H9 (cell line): Measurements from ENCODE around the gene TMC6. TPM values are rescaled to one million over a fixed set of nuclear protein-coding genes. Genes with fewer than 3 reads are reported as not detected.

Experiments
- DNase-seq: peaks from one replicate; pipeline ENCODE4 v3.0.0-alpha.2; 2017
- H2AFZ ChIP-seq: one replicate; pipeline ENCODE4 v1.6.1; 2013; ENCODE audit warnings: mild to moderate bottlenecking, low read length, control low read depth, moderate library complexity
- H2AK5ac ChIP-seq: 2 replicates; pipeline ENCODE4 v1.6.1; 2013; ENCODE audit warnings: low read length, control low read depth, mixed read lengths; ENCODE audit not compliant: insufficient read length
- H2BK120ac ChIP-seq: one replicate; pipeline ENCODE4 v1.6.1; 2013; ENCODE audit warnings: low read depth, mild to moderate bottlenecking, low read length, control low read depth, inconsistent platforms; ENCODE audit not compliant: poor library complexity, severe bottlenecking
- H2BK12ac ChIP-seq: 2 replicates; pipeline ENCODE4 v1.6.1; 2013; ENCODE audit warnings: low read length, control low read depth, mixed read lengths, low read depth; ENCODE audit not compliant: insufficient read length
- H2BK15ac ChIP-seq: 2 replicates; pipeline ENCODE4 v1.6.1; 2013; ENCODE audit warnings: low read depth, low read length, control low read depth
- H2BK20ac ChIP-seq: one replicate; pipeline ENCODE4 v1.6.1; 2013; ENCODE audit warnings: low read depth, mild to moderate bottlenecking, low read length, control low read depth, inconsistent platforms; ENCODE audit not compliant: poor library complexity, severe bottlenecking
- H2BK5ac ChIP-seq: 2 replicates; pipeline ENCODE4 v1.6.1; 2013; ENCODE audit warnings: low read length, control low read depth, mixed read lengths; ENCODE audit not compliant: insufficient read length
- H3K14ac ChIP-seq: 2 replicates; pipeline ENCODE4 v1.6.1; 2013; ENCODE audit warnings: low read length, control low read depth; ENCODE audit not compliant: insufficient read depth
- H3K18ac ChIP-seq: 2 replicates; pipeline ENCODE4 v1.6.1; 2013; ENCODE audit warnings: low read depth, mild to moderate bottlenecking, mixed read lengths, low read length, control low read depth; ENCODE audit not compliant: insufficient read length
- H3K23ac ChIP-seq: 2 replicates; pipeline ENCODE4 v1.6.1; 2013; ENCODE audit warnings: low read length, control low read depth, mixed read lengths, low read depth; ENCODE audit not compliant: insufficient read length
- H3K23me2 ChIP-seq: 2 replicates; pipeline ENCODE4 v1.6.1; 2013; ENCODE audit warnings: low read depth, mild to moderate bottlenecking, mixed read lengths, low read length, control low read depth; ENCODE audit not compliant: insufficient read length, poor library complexity, severe bottlenecking
- H3K27ac ChIP-seq: 2 replicates; pipeline ENCODE4 v1.5.1; 2013; ENCODE audit warnings: low read length, control low read depth, mixed read lengths, low read depth; ENCODE audit not compliant: insufficient read length
- H3K27me3 ChIP-seq: 2 replicates; pipeline ENCODE4 v1.6.1; 2013; ENCODE audit warnings: low read length, control low read depth, inconsistent platforms; ENCODE audit not compliant: insufficient read depth
- H3K4ac ChIP-seq: 2 replicates; pipeline ENCODE4 v1.6.1; 2013; ENCODE audit warnings: low read depth, mild to moderate bottlenecking, control low read depth, inconsistent platforms, low read length, moderate library complexity
- H3K4me1 ChIP-seq: 2 replicates; pipeline ENCODE4 v1.6.1; 2013; ENCODE audit warnings: low read length, control low read depth, inconsistent platforms; ENCODE audit not compliant: insufficient read depth
- H3K4me2 ChIP-seq: 2 replicates; pipeline ENCODE4 v1.6.1; 2013; ENCODE audit warnings: low read length, control low read depth, mixed read lengths; ENCODE audit not compliant: insufficient read length, insufficient read depth
- H3K56ac ChIP-seq: 2 replicates; pipeline ENCODE4 v1.6.1; 2013; ENCODE audit warnings: low read depth, mild to moderate bottlenecking, mixed read lengths, low read length, control low read depth; ENCODE audit not compliant: insufficient read length
- H3K79me1 ChIP-seq: 2 replicates; pipeline ENCODE4 v1.6.1; 2013; ENCODE audit warnings: low read depth, mild to moderate bottlenecking, moderate library complexity, low read length, control low read depth, inconsistent platforms; ENCODE audit not compliant: insufficient read depth, poor library complexity, severe bottlenecking
- H3K79me2 ChIP-seq: 2 replicates; pipeline ENCODE4 v1.6.1; 2013; ENCODE audit warnings: low read length, control low read depth, inconsistent platforms; ENCODE audit not compliant: insufficient read depth
- H3K9ac ChIP-seq: 2 replicates; pipeline ENCODE4 v1.6.1; 2013; ENCODE audit warnings: low read length, control low read depth, mixed read lengths; ENCODE audit not compliant: insufficient read length; ENCODE audit errors: extremely low read depth
- H3K9me3 ChIP-seq: one replicate; pipeline ENCODE4 v1.6.1; 2013; ENCODE audit warnings: low read depth, low read length, inconsistent platforms; ENCODE audit not compliant: control insufficient read depth
- H3T11ph ChIP-seq: one replicate; pipeline ENCODE4 v1.6.1; 2013; ENCODE audit warnings: mild to moderate bottlenecking, low read length, control low read depth, inconsistent platforms
- H4K20me1 ChIP-seq: one replicate; pipeline ENCODE4 v1.6.1; 2013; ENCODE audit not compliant: control insufficient read depth, insufficient read length, insufficient read depth
- H4K5ac ChIP-seq: 2 replicates; pipeline ENCODE4 v1.6.1; 2013; ENCODE audit warnings: low read depth, mild to moderate bottlenecking, mixed read lengths, low read length, control low read depth; ENCODE audit not compliant: insufficient read length
- H4K8ac ChIP-seq: replicated peaks from 2 replicates; pipeline ENCODE4 v1.6.1; 2013; ENCODE audit warnings: low read length, control low read depth, mixed read lengths, low read depth; ENCODE audit not compliant: insufficient read length
- H4K91ac ChIP-seq: 2 replicates; pipeline ENCODE4 v1.6.1; 2013; ENCODE audit warnings: low read depth, mild to moderate bottlenecking, moderate library complexity, mixed read lengths, low read length, control low read depth; ENCODE audit not compliant: insufficient read length
- H3K27ac Mint-ChIP-seq, 3 experiments: 2 replicates in 2 of 3; 3 replicates in 1 of 3; pipeline ENCODE4 v1.8.0; 2020 to 2021; ENCODE audit warnings: mixed read lengths in 3 of 3, mild to moderate bottlenecking in 1 of 3, moderate library complexity in 1 of 3
- H3K27me3 Mint-ChIP-seq: 2 replicates; pipeline ENCODE4 v1.8.0; 2021; ENCODE audit warnings: low read depth, mild to moderate bottlenecking, moderate library complexity, mixed read lengths
- H3K36me3 Mint-ChIP-seq, 3 experiments: 2 replicates in 2 of 3; 3 replicates in 1 of 3; pipeline ENCODE4 v1.8.0; 2020 to 2021; ENCODE audit warnings: low read depth in 3 of 3, mixed read lengths in 3 of 3; ENCODE audit not compliant: insufficient read depth in 1 of 3
- H3K4me1 Mint-ChIP-seq, 2 experiments: 2 replicates each; pipeline ENCODE4 v1.8.0; 2020; ENCODE audit warnings: mixed read lengths in 2 of 2
- H3K4me3 Mint-ChIP-seq, 2 experiments: 2 replicates in 1 of 2; 3 replicates in 1 of 2; pipeline ENCODE4 v1.8.0; 2020 to 2021; ENCODE audit warnings: mild to moderate bottlenecking in 2 of 2, mixed read lengths in 2 of 2, moderate library complexity in 1 of 2
- H3K9me3 Mint-ChIP-seq, 2 experiments: 2 replicates in 1 of 2; 3 replicates in 1 of 2; pipeline ENCODE4 v1.8.0; 2020; ENCODE audit warnings: mild to moderate bottlenecking in 2 of 2, mixed read lengths in 2 of 2, moderate library complexity in 1 of 2
- CTCF ChIP-seq: fragments of 200-600 bp; sonication (generic); conservative IDR thresholded peaks from 3 replicates; pipeline ENCODE4 v1.8.0; 2021; ENCODE audit warnings: antibody characterized with exemption, mild to moderate bottlenecking
- WGBS: extraction: QIAGEN DNeasy Blood & Tissue Kit; methylation state at CpG from one replicate; pipeline ENCODE4 v1.1.7; 2013; ENCODE audit warnings: missing lambda C conversion rate, low lambda C conversion rate, mixed read lengths; ENCODE audit not compliant: insufficient read length; ENCODE audit errors: extremely low coverage; 5-methylcytosine and 5-hydroxymethylcytosine counted together
- total RNA-seq: library from RNA; stranded (reverse); gene quantifications from 2 replicates; pipeline ENCODE4 v1.2.1, GENCODE V29; 2021

TMC6 gene
- total RNA-seq, 1 experiment from 2014 or later, result 86.8 TPM

GRCh38 chr17:78133179-78133951, 4.8 kb upstream of the TMC6 start:
- no peak overlapping the region for H3K9ac ChIP-seq
- H3K4me2 ChIP-seq, result no peak overlapping the region
- no peak overlapping the region for H3T11ph ChIP-seq
- no peaks in the 10 kb centered on the region; the same call in 1 of the 2 replicates for H3K27me3 ChIP-seq
- H3K4me3 Mint-ChIP-seq, result no peak overlapping the region; a peak in 1 of 5 replicates
- no peak overlapping the region for H3K27ac Mint-ChIP-seq
- no peak overlapping the region for H2AFZ ChIP-seq
- H3K23me2 ChIP-seq, result peaks cover 3% of the 10 kb centered on the region
- no peaks in the 10 kb centered on the region for H4K20me1 ChIP-seq
- no peak overlapping the region for H2BK12ac ChIP-seq
- H2BK20ac ChIP-seq, result no peak overlapping the region
- H4K5ac ChIP-seq, result no peak overlapping the region
- H3K4me1 ChIP-seq, result peaks cover 9% of the 10 kb centered on the region; the same call in 1 of the 2 replicates
- no peaks in the 10 kb centered on the region for H3K79me1 ChIP-seq
- H3K56ac ChIP-seq, result no peak overlapping the region
- H2AK5ac ChIP-seq, result no peak overlapping the region
- no peaks in the 10 kb centered on the region for H3K9me3 ChIP-seq
- no peak overlapping the region; the same call in 1 of the 2 replicates for H3K14ac ChIP-seq
- WGBS, result no CpG with 5 or more reads among the region's 30 CpGs
- H3K18ac ChIP-seq, result peak overlapping the region; percentile 1
- H2BK5ac ChIP-seq, result no peak overlapping the region
- H3K23ac ChIP-seq, result no peak overlapping the region
- peaks cover 23% of the 10 kb centered on the region for H3K27me3 Mint-ChIP-seq
- H3K4me1 Mint-ChIP-seq, result peaks cover 24 to 25% of the 10 kb centered on the region in 2 experiments
- no peaks in the 10 kb centered on the region for H3K79me2 ChIP-seq
- H3K4ac ChIP-seq, result no peak overlapping the region
- H3K36me3 Mint-ChIP-seq, result no peaks in the 10 kb centered on the region; a peak in 1 of 7 replicates
- H4K91ac ChIP-seq, result no peak overlapping the region
- H3K27ac ChIP-seq, result no peak overlapping the region
- H2BK120ac ChIP-seq, result no peak overlapping the region
- no peak overlapping the region for H2BK15ac ChIP-seq
- no peaks in the 10 kb centered on the region; a peak in 2 of 5 replicates for H3K9me3 Mint-ChIP-seq
- no peak overlapping the region for H4K8ac ChIP-seq
- TF ChIP-seq CTCF, result no peak
- no peak for DNase-seq
